Liver (tissue), 9 donors: ENCODE results near the gene ADCY2. TPM values are rescaled to one million over a fixed set of nuclear protein-coding genes. Genes with fewer than 3 reads are reported as not detected.

Source experiments
- DNase-seq: peaks from one replicate; pipeline ENCODE4 v3.0.0-alpha.2; 2017; ENCODE audit warnings: low spot score
- H3K27ac ChIP-seq, 2 donors: one replicate each; pipeline ENCODE4 v1.7.0; 2013; ENCODE audit warnings: inconsistent platforms in 2 of 2, low read length in 2 of 2, control low read depth in 1 of 2, low read depth in 1 of 2, mild to moderate bottlenecking in 1 of 2
- H3K27me3 ChIP-seq, 4 donors: one replicate each; pipeline versions ENCODE4 v1.6.1 to v1.7.0; 2013; ENCODE audit warnings: low read length in 3 of 4, inconsistent platforms in 1 of 4, mild to moderate bottlenecking in 1 of 4, moderate library complexity in 1 of 4; ENCODE audit not compliant: control insufficient read depth in 4 of 4, insufficient read depth in 4 of 4
- H3K36me3 ChIP-seq, 4 donors: one replicate each; pipeline versions ENCODE4 v1.6.1 to v1.7.0; 2013; ENCODE audit warnings: low read length in 3 of 4, mild to moderate bottlenecking in 3 of 4, low read depth in 1 of 4, moderate library complexity in 1 of 4; ENCODE audit not compliant: control insufficient read depth in 4 of 4, insufficient read depth in 3 of 4
- H3K4me1 ChIP-seq, 4 donors: one replicate each; pipeline versions ENCODE4 v1.6.1 to v1.7.0; 2013; ENCODE audit warnings: low read length in 3 of 4, mild to moderate bottlenecking in 3 of 4, moderate library complexity in 1 of 4; ENCODE audit not compliant: control insufficient read depth in 4 of 4, insufficient read depth in 4 of 4
- H3K4me3 ChIP-seq, 3 donors: one replicate each; pipeline versions ENCODE4 v1.6.1 to v1.7.0; 2013; ENCODE audit warnings: low read length in 3 of 3, control low read depth in 1 of 3, low read depth in 1 of 3, mild to moderate bottlenecking in 1 of 3
- H3K9ac ChIP-seq, 2 donors: one replicate each; pipeline ENCODE4 v1.7.0; 2013; ENCODE audit warnings: low read length in 2 of 2, mild to moderate bottlenecking in 2 of 2, moderate library complexity in 2 of 2, control low read depth in 1 of 2, low read depth in 1 of 2
- H3K9me3 ChIP-seq, 4 donors: one replicate each; pipeline versions ENCODE4 v1.6.1 to v1.7.0; 2013; ENCODE audit warnings: low read length in 3 of 4; ENCODE audit not compliant: control insufficient read depth in 4 of 4
- CTCF ChIP-seq: fragments of 150-350 bp; IDR thresholded peaks from 2 replicates; pipeline ENCODE4 v1.5.1; 2017; ENCODE audit warnings: improper control_type of control experiment, low read depth, low read length; ENCODE audit not compliant: missing input control
- EGR1 ChIP-seq, 2 donors: IDR thresholded peaks; 2 replicates each; pipeline ENCODE4 v1.6.1; 2016 to 2018; ENCODE audit warnings: antibody characterized with exemption in 2 of 2, low read depth in 2 of 2
- FOXA1 ChIP-seq: IDR thresholded peaks from 2 replicates; pipeline ENCODE4 v1.6.1; 2016; ENCODE audit warnings: antibody characterized with exemption
- FOXA2 ChIP-seq: IDR thresholded peaks from 2 replicates; pipeline ENCODE4 v1.6.1; 2016; ENCODE audit warnings: antibody characterized with exemption
- GABPA ChIP-seq, 2 donors: IDR thresholded peaks in 1 of 2; conservative IDR thresholded peaks in 1 of 2; 2 replicates each; pipeline ENCODE4 v1.6.1; 2016; ENCODE audit warnings: antibody characterized with exemption in 2 of 2, mild to moderate bottlenecking in 1 of 2, moderate library complexity in 1 of 2
- HNF4A ChIP-seq, 2 donors: conservative IDR thresholded peaks; 2 replicates each; pipeline ENCODE4 v1.6.1; 2016; ENCODE audit warnings: antibody characterized with exemption in 2 of 2, mild to moderate bottlenecking in 2 of 2
- HNF4G ChIP-seq: IDR thresholded peaks from 2 replicates; pipeline ENCODE4 v1.6.1; 2016; ENCODE audit warnings: antibody characterized with exemption
- JUND ChIP-seq, 2 donors: IDR thresholded peaks; 2 replicates each; pipeline ENCODE4 v1.6.1; 2016; ENCODE audit warnings: antibody characterized with exemption in 2 of 2
- NR2F2 ChIP-seq: IDR thresholded peaks from 2 replicates; pipeline ENCODE4 v1.6.1; 2016; ENCODE audit warnings: antibody characterized with exemption
- RAD21 ChIP-seq, 2 donors: IDR thresholded peaks; 2 replicates each; pipeline ENCODE4 v1.6.1; 2016; ENCODE audit warnings: antibody characterized with exemption in 2 of 2, mild to moderate bottlenecking in 2 of 2
- REST ChIP-seq: IDR thresholded peaks from 2 replicates; pipeline ENCODE4 v1.6.1; 2016; ENCODE audit warnings: antibody characterized with exemption, mild to moderate bottlenecking
- RXRA ChIP-seq, 2 donors: IDR thresholded peaks; 2 replicates each; pipeline ENCODE4 v1.6.1; 2017 to 2018; ENCODE audit warnings: antibody characterized with exemption in 2 of 2, mild to moderate bottlenecking in 1 of 2
- SP1 ChIP-seq: IDR thresholded peaks from 2 replicates; pipeline ENCODE4 v1.6.1; 2018; ENCODE audit warnings: antibody characterized with exemption, mild to moderate bottlenecking
- TAF1 ChIP-seq: conservative IDR thresholded peaks from 2 replicates; pipeline ENCODE4 v1.6.1; 2016; ENCODE audit warnings: antibody characterized with exemption, mild to moderate bottlenecking
- YY1 ChIP-seq: IDR thresholded peaks from 2 replicates; pipeline ENCODE4 v1.6.1; 2016; ENCODE audit warnings: antibody characterized with exemption, mild to moderate bottlenecking
- ZBTB33 ChIP-seq: IDR thresholded peaks from 2 replicates; pipeline ENCODE4 v1.6.1; 2016; ENCODE audit warnings: antibody characterized with exemption
- WGBS: extraction: QIAGEN DNeasy Blood & Tissue Kit; methylation state at CpG from one replicate; pipeline ENCODE4 v1.1.7; 2013; 5-methylcytosine and 5-hydroxymethylcytosine counted together
- polyA plus RNA-seq, 2 donors: library from polyadenylated mRNA; stranded (reverse) in 1 of 2; unstranded in 1 of 2; fragments of 200-250 nt in 1 of 2; fragments of >200 nt in 1 of 2; fragmentation: Nextera tagmentation in 1 of 2; extraction: Ambion mirVana in 1 of 2; gene quantifications; one replicate each; pipeline versions ENCODE4 v1.2.1 to v1.2.3, GENCODE V29; 2013 to 2015
- total RNA-seq, 2 donors: library from RNA; depleted of rRNA; stranded (reverse); fragments of >200 nt; gene quantifications; one replicate each; pipeline ENCODE4 v1.2.3, GENCODE V29; 2014
- TF ChIP-seq, protein P1 (sequence below): IDR thresholded peaks from 2 replicates; pipeline ENCODE4 v1.6.1; 2016; ENCODE audit warnings: antibody characterized with exemption
- TF ChIP-seq, protein P2 (sequence below): IDR thresholded peaks from 2 replicates; pipeline ENCODE4 v1.6.1; 2016; ENCODE audit warnings: antibody characterized with exemption
- donor health status: healthy.
- donor health status: healthy.
- donor health status: healthy.
- donor health status: healthy.
- donor health status: healthy.

Gene ADCY2
- total and polyA plus RNA-seq, 4 donors = not detected

DNA sequence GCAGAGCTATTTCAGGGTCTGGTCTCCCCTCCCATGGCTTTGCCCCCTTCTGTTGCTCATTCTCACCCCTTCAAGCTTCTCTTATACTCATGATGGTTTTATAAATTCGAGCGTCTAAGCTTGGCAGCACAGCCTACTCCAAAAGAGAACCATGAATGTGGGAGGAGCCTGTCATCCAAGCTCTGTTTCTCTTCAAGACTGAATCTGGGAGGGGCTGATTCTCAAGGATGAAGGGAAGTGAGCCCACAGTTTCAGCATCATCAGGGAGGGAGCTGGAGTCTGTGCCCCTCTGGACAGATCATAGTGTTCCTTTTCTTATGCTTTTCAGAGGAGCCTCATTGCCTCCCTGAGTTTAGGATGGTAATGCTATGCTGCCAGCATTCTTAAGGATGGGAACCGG lies 286.4 kb downstream of the ADCY2 start:
- TF ChIP-seq HNF4A (conservative IDR thresholded peaks at IDR 0.05) (no peak), GABPA (IDR thresholded peaks at IDR 0.05 in 1 of 2, conservative IDR thresholded peaks at IDR 0.05 in 1 of 2) (no peak), CTCF (no peak), FOXA1 (no peak), NR2F2 (no peak), FOXA2 (no peak), RAD21 (IDR thresholded peaks at IDR 0.05) (no peak), TAF1 (no peak), ZBTB33 (no peak), REST (no peak), YY1 (no peak), RXRA (IDR thresholded peaks at IDR 0.05) (no peak), HNF4G (no peak), JUND (IDR thresholded peaks at IDR 0.05) (no peak), SP1 (no peak), EGR1 (IDR thresholded peaks at IDR 0.05; ENCODE audit: low read depth in 2 of 2) (no peak)
- TF ChIP-seq, protein P1, sequence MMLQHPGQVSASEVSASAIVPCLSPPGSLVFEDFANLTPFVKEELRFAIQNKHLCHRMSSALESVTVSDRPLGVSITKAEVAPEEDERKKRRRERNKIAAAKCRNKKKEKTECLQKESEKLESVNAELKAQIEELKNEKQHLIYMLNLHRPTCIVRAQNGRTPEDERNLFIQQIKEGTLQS = no peak
- TF ChIP-seq, protein P2, sequence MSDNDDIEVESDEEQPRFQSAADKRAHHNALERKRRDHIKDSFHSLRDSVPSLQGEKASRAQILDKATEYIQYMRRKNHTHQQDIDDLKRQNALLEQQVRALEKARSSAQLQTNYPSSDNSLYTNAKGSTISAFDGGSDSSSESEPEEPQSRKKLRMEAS = no peak
- Histone ChIP-seq H3K36me3 (no peaks in the 10 kb centered on the region), H3K9ac (no peak overlapping the region), H3K4me1 (no peaks in the 10 kb centered on the region), H3K27me3 (peaks cover 0 to 1% (median 0%) of the 10 kb centered on the region in 4 donors), H3K4me3 (no peak overlapping the region), H3K9me3 (no peaks in the 10 kb centered on the region), H3K27ac (no peak overlapping the region)
- WGBS = 57% methylated on average over 3 of the region's 3 CpGs
- DNase-seq = no peak
